Esophagus squamous epithelium (tissue), 5 donors: Measurements from ENCODE around the gene TAB3. TPM values are rescaled to one million over a fixed set of nuclear protein-coding genes. Genes with fewer than 3 reads are reported as not detected.

Experiments used
- DNase-seq: peaks from one replicate; lab custom pipeline; 2025; lab: John Stamatoyannopoulos, UW
- H3K27ac ChIP-seq, 4 donors: fragments of 200-600 bp; sonication (generic); one replicate each; pipeline ENCODE4 v1.5.1; 2016 to 2019; ENCODE audit warnings: mild to moderate bottlenecking in 1 of 4
- H3K27me3 ChIP-seq, 4 donors: fragments of 200-600 bp; sonication (generic); 1 replicate in 3 of 4; 2 replicates in 1 of 4; pipeline versions ENCODE4 v1.5.1 to v1.6.0; 2017 to 2021; ENCODE audit warnings: antibody characterized with exemption in 1 of 4
- H3K36me3 ChIP-seq, 3 donors: fragments of 200-600 bp; sonication (generic); one replicate each; pipeline ENCODE4 v1.5.1; 2016 to 2019
- H3K4me1 ChIP-seq, 3 donors: fragments of 200-600 bp; sonication (generic); one replicate each; pipeline ENCODE4 v1.5.1; 2017 to 2019
- H3K4me3 ChIP-seq, 4 donors: fragments of 200-600 bp; sonication (generic); 1 replicate in 3 of 4; 2 replicates in 1 of 4; pipeline ENCODE4 v1.5.1; 2016 to 2019; ENCODE audit warnings: mild to moderate bottlenecking in 2 of 4, moderate library complexity in 1 of 4
- H3K9me3 ChIP-seq, 3 donors: fragments of 200-600 bp; sonication (generic); one replicate each; pipeline ENCODE4 v1.5.1; 2016 to 2019
- POLR2A ChIP-seq, 4 donors: fragments of 450-650 bp; IDR thresholded peaks; one replicate each; pipeline ENCODE4 v1.6.1; 2017; ENCODE audit warnings: antibody characterized with exemption in 4 of 4, mild to moderate bottlenecking in 4 of 4, moderate library complexity in 3 of 4
- WGBS, 2 donors: methylation state at CpG; one replicate each; pipeline ENCODE4 v1.1.5; 2018; 5-methylcytosine and 5-hydroxymethylcytosine counted together
- intact Hi-C: fragments of 100-400 bp; cut with DNase I; formaldehyde crosslinking; loops from one replicate; pipeline ENCODE4 v1.15.0; 2022
- total RNA-seq, 4 donors: library from RNA; depleted of rRNA; stranded (reverse); fragments of >200 nt; gene quantifications; one replicate each; pipeline ENCODE4 v1.1.0, GENCODE V29; 2016
- TF ChIP-seq, protein P1 (sequence below), 6 experiments: fragments of 450-650 bp in 4 of 6; fragments of 200-600 bp in 2 of 6; sonication (generic) in 2 of 6; IDR thresholded peaks; one replicate each; pipeline ENCODE4 v1.5.1; 2016 to 2019; ENCODE audit warnings: antibody characterized with exemption in 6 of 6, mild to moderate bottlenecking in 4 of 6, moderate library complexity in 4 of 6
- donor health status: DM: yes; HTN: yes; CAD: no.

TAB3 gene
- total RNA-seq, 4 donors from 2014 or later: 33.1 to 48.1 (median 35.8) TPM

DNA sequence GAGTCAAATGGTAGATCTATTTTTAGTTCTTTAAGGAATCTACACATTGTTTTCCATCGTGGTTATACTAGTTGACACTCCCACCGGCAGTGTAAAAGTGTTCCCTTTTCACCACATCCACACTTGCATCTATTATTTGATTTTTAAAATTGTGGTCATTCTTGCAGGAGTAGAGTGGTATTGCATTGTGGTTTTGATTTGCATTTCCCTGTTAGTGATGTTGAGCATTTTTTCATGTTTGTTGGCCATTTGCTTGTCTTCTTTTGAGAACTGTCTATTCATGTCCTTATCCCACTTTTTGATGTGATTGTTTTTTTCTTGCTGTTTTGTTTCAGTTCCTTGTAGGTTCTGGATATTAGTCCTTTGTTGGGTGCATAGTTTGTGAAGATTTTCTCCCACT lies 70.0 kb downstream of the TAB3 start:
- TF ChIP-seq, protein P1, sequence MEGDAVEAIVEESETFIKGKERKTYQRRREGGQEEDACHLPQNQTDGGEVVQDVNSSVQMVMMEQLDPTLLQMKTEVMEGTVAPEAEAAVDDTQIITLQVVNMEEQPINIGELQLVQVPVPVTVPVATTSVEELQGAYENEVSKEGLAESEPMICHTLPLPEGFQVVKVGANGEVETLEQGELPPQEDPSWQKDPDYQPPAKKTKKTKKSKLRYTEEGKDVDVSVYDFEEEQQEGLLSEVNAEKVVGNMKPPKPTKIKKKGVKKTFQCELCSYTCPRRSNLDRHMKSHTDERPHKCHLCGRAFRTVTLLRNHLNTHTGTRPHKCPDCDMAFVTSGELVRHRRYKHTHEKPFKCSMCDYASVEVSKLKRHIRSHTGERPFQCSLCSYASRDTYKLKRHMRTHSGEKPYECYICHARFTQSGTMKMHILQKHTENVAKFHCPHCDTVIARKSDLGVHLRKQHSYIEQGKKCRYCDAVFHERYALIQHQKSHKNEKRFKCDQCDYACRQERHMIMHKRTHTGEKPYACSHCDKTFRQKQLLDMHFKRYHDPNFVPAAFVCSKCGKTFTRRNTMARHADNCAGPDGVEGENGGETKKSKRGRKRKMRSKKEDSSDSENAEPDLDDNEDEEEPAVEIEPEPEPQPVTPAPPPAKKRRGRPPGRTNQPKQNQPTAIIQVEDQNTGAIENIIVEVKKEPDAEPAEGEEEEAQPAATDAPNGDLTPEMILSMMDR (IDR thresholded peaks at IDR 0.05): no peak
- no peak for TF ChIP-seq POLR2A (IDR thresholded peaks at IDR 0.05)
- 40 to 50% methylated on average over 2 of the region's 2 CpGs for WGBS, 2 donors
- H3K36me3 ChIP-seq: no peaks in the 10 kb centered on the region
- no peak overlapping the region for H3K27ac ChIP-seq
- H3K4me3 ChIP-seq: no peak overlapping the region
- H3K27me3 ChIP-seq: no peaks in the 10 kb centered on the region
- intact Hi-C loops: no loop called here
- H3K4me1 ChIP-seq: no peaks in the 10 kb centered on the region
- no peak for DNase-seq
- no peaks in the 10 kb centered on the region for H3K9me3 ChIP-seq

DNA sequence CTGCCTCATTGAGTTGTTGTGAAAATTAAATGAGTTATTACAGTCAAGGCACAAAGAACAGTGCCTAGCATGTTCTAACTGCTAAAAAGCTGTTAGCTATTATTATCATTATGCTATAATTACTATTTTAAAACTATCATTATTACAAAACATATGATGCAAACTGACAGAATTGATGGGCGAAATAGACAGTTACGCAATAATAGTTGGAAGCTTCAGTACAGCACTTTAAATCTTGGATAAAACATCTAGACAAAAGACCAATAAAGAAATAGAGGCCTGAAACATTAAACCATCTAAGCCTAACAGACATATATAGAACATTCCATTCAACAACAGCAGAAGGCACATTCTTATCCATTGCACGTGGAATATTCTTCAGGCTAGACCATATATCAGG lies 73.0 kb downstream of the TAB3 start:
- no peaks in the 10 kb centered on the region for H3K36me3 ChIP-seq
- intact Hi-C loops: no loop called here
- H3K4me1 ChIP-seq: no peaks in the 10 kb centered on the region
- no peak for DNase-seq
- H3K27me3 ChIP-seq: no peaks in the 10 kb centered on the region
- TF ChIP-seq, protein P1 (IDR thresholded peaks at IDR 0.05): no peak
- TF ChIP-seq POLR2A (IDR thresholded peaks at IDR 0.05): no peak
- H3K9me3 ChIP-seq: no peaks in the 10 kb centered on the region
- WGBS, 2 donors: 87 to 88% methylated on average over 3 of the region's 3 CpGs
- no peak overlapping the region for H3K27ac ChIP-seq
- no peak overlapping the region for H3K4me3 ChIP-seq

- 79 to 91% methylated on average over 7 of the region's 7 CpGs for WGBS, 2 donors
- no peaks in the 10 kb centered on the region for H3K4me1 ChIP-seq
- no peaks in the 10 kb centered on the region for H3K9me3 ChIP-seq
- H3K36me3 ChIP-seq: no peaks in the 10 kb centered on the region
- no peaks in the 10 kb centered on the region for H3K27me3 ChIP-seq
- TF ChIP-seq, protein P1 (IDR thresholded peaks at IDR 0.05): no peak
- no peak for TF ChIP-seq POLR2A (IDR thresholded peaks at IDR 0.05)
- DNase-seq: no peak
- no peak overlapping the region for H3K4me3 ChIP-seq
- intact Hi-C loops: no loop called here
- H3K27ac ChIP-seq: no peak overlapping the region
These were observed 74.1 kb downstream of the TAB3 start for GRCh38 chrX:30814978-30815377.

DNA sequence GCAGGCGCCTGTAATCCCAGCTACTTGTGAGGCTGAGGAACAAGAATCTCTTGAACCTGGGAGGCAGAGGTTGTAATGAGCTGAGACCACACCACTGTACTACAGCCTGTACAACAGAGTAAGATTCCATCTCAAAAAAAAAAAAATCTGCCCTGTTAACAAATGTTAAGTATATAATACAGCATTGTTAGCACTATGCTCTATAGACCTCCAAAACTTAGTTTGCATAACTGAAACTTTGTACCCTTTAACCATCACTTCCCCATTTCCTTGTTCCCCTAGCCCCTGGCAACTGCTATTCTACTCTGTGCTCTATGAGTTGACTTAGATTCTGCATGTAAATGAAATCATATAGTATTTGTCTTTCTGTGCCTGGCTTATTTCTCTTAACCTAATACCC lies 76.7 kb downstream of the TAB3 start:
- H3K9me3 ChIP-seq: no peaks in the 10 kb centered on the region
- H3K27ac ChIP-seq: no peak overlapping the region
- H3K4me3 ChIP-seq: no peak overlapping the region
- H3K36me3 ChIP-seq: no peaks in the 10 kb centered on the region
- H3K27me3 ChIP-seq: no peaks in the 10 kb centered on the region
- DNase-seq: no peak
- 50 to 80% methylated on average over 1 of the region's 1 CpG for WGBS, 2 donors
- TF ChIP-seq, protein P1 (IDR thresholded peaks at IDR 0.05): no peak
- TF ChIP-seq POLR2A (IDR thresholded peaks at IDR 0.05): no peak
- intact Hi-C loops: no loop called here
- H3K4me1 ChIP-seq: no peaks in the 10 kb centered on the region

- H3K27ac ChIP-seq: no peak overlapping the region
- no peak overlapping the region for H3K4me3 ChIP-seq
- H3K36me3 ChIP-seq: no peaks in the 10 kb centered on the region
- no peaks in the 10 kb centered on the region for H3K4me1 ChIP-seq
- no peaks in the 10 kb centered on the region for H3K9me3 ChIP-seq
- intact Hi-C loops: no loop called here
- DNase-seq: no peak
- WGBS, 2 donors: 37 to 62% methylated on average over 7 of the region's 7 CpGs
- no peaks in the 10 kb centered on the region for H3K27me3 ChIP-seq
- no peak for TF ChIP-seq POLR2A (IDR thresholded peaks at IDR 0.05)
- TF ChIP-seq, protein P1 (IDR thresholded peaks at IDR 0.05): no peak
These were observed 82.8 kb downstream of the TAB3 start for GRCh38 chrX:30806187-30806728.
